K562 (cell line): ENCODE results near the gene IRGQ. TPM values are rescaled to one million over a fixed set of nuclear protein-coding genes. Genes with fewer than 3 reads are reported as not detected.

Source experiments
- ARID3B ChIP-seq: fragments of 250-450 bp; sonication (Bioruptor Pico); IDR thresholded peaks from 2 replicates; pipeline ENCODE4 v1.4.0; 2020; ENCODE audit warnings: borderline replicate concordance
- ARNT ChIP-seq, 2 experiments: fragments of 450-650 bp; IDR thresholded peaks; 2 replicates each; pipeline ENCODE4 v1.6.1; 2016; ENCODE audit warnings: mild to moderate bottlenecking in 1 of 2
- BRD4 ChIP-seq: fragments of 200-600 bp; sonication (generic); IDR thresholded peaks from 2 replicates; pipeline ENCODE4 v1.6.1; 2017; ENCODE audit warnings: inconsistent platforms
- CCAR2 ChIP-seq: fragments of 200-400 bp; formaldehyde crosslinking; IDR thresholded peaks from 2 replicates; pipeline ENCODE4 v1.6.1; 2017; ENCODE audit warnings: mild to moderate bottlenecking, low read depth, low read length
- HMBOX1 ChIP-seq: sonication (generic); IDR thresholded peaks from 2 replicates; pipeline ENCODE4 v1.6.1; 2016
- MEIS2 ChIP-seq: fragments of 450-650 bp; IDR thresholded peaks from 2 replicates; pipeline ENCODE4 v1.6.1; 2014; ENCODE audit warnings: mild to moderate bottlenecking; ENCODE audit not compliant: partially characterized antibody
- PHTF2 ChIP-seq: fragments of 250-450 bp; sonication (Bioruptor Pico); IDR thresholded peaks from 2 replicates; pipeline ENCODE4 v1.5.0; 2021; ENCODE audit warnings: mild to moderate bottlenecking
- SIRT6 ChIP-seq: IDR thresholded peaks from one replicate; pipeline ENCODE4 v1.6.1; 2012; ENCODE audit warnings: low read depth, mild to moderate bottlenecking, control low read depth, inconsistent platforms, low read length, moderate library complexity
- SMARCA4 ChIP-seq: fragments of 450-650 bp; IDR thresholded peaks from 2 replicates; pipeline ENCODE4 v1.6.1; 2016
- SMARCC2 ChIP-seq: fragments of 450-650 bp; IDR thresholded peaks from 2 replicates; pipeline ENCODE4 v1.6.1; 2017; ENCODE audit warnings: antibody characterized with exemption, moderate library complexity, mild to moderate bottlenecking, low read depth
- SPI1 ChIP-seq: IDR thresholded peaks from 2 replicates; pipeline ENCODE4 v1.6.1; 2011; ENCODE audit warnings: low read depth, low read length, control low read depth, borderline replicate concordance
- TAF9B ChIP-seq: fragments of 450-650 bp; IDR thresholded peaks from 2 replicates; pipeline ENCODE4 v1.6.1; 2018; ENCODE audit warnings: mild to moderate bottlenecking; ENCODE audit not compliant: partially characterized antibody
- YY1 ChIP-seq, 3 experiments: IDR thresholded peaks; 2 replicates each; pipeline ENCODE4 v1.6.1; 2011; ENCODE audit warnings: low read length in 2 of 3, mild to moderate bottlenecking in 2 of 3, moderate library complexity in 2 of 3, borderline replicate concordance in 1 of 3, control low read depth in 1 of 3, low read depth in 1 of 3; ENCODE audit not compliant: insufficient read depth in 3 of 3, insufficient replicate concordance in 2 of 3, control insufficient read depth in 1 of 3, insufficient read length in 1 of 3; ENCODE audit errors: extremely low read depth in 1 of 3
- ZNF253 ChIP-seq: fragments of 250-450 bp; sonication (Bioruptor Pico); conservative IDR thresholded peaks from 2 replicates; pipeline ENCODE4 v1.6.1; 2021; ENCODE audit warnings: mild to moderate bottlenecking
- ZNF778 ChIP-seq: fragments of 450-650 bp; formaldehyde crosslinking; IDR thresholded peaks from 2 replicates; pipeline ENCODE4 v1.4.0; 2020; ENCODE audit warnings: mild to moderate bottlenecking, moderate library complexity
- ZNF830 ChIP-seq: fragments of 250-450 bp; sonication (Bioruptor Pico); IDR thresholded peaks from 2 replicates; pipeline ENCODE4 v1.5.0; 2021; ENCODE audit warnings: mild to moderate bottlenecking
- polyA plus RNA-seq, 8 experiments: library from polyadenylated mRNA; depleted of rRNA in 4 of 8; stranded (reverse) in 5 of 8; unstranded in 3 of 8; fragments of >200 nt; fragmentation: Nextera tagmentation in 2 of 8; fragmentation: Illumina TruSeq in 1 of 8; extraction: Ambion mirVana in 2 of 8; extraction: Trizol in 1 of 8; gene quantifications; 2 replicates each; pipeline versions ENCODE4 v1.2.1 to v1.2.3, GENCODE V29; 2011 to 2014; ENCODE audit warnings: inconsistent platforms in 1 of 8, missing spikeins in 1 of 8
- total RNA-seq, 7 experiments: library from RNA; depleted of rRNA in 6 of 7; stranded (reverse); fragments of >200 nt in 6 of 7; fragmentation: Illumina TruSeq in 2 of 7; extraction: Trizol in 2 of 7; gene quantifications; 2 replicates each; pipeline versions ENCODE4 v1.2.1 to v1.2.3, GENCODE V29; 2011 to 2021; ENCODE audit warnings: low replicate concordance in 1 of 7
- TF ChIP-seq, protein P1 (sequence below): fragments of 450-650 bp; formaldehyde crosslinking; IDR thresholded peaks from 2 replicates; pipeline ENCODE4 v1.4.0; 2020; ENCODE audit warnings: mild to moderate bottlenecking
- TF ChIP-seq, protein P2 (sequence below), 2 experiments: IDR thresholded peaks in 1 of 2; conservative IDR thresholded peaks in 1 of 2; 2 replicates each; pipeline ENCODE4 v1.6.1; 2016; ENCODE audit warnings: low read depth in 2 of 2, mild to moderate bottlenecking in 1 of 2, missing compliant biosample characterization in 1 of 2, missing genetic modification characterization in 1 of 2, moderate library complexity in 1 of 2
- TF ChIP-seq, protein P3 (sequence below): fragments of 450-650 bp; IDR thresholded peaks from 2 replicates; pipeline ENCODE4 v1.6.1; 2018; ENCODE audit warnings: mild to moderate bottlenecking, low read depth; ENCODE audit not compliant: partially characterized antibody

Gene IRGQ
- total and polyA plus RNA-seq, 9 of the 15 experiments (the other 6 are each of a cell fraction or from before 2014, with no cell fraction given): 3.5 to 19.2 (median 7.9) TPM

DNA sequence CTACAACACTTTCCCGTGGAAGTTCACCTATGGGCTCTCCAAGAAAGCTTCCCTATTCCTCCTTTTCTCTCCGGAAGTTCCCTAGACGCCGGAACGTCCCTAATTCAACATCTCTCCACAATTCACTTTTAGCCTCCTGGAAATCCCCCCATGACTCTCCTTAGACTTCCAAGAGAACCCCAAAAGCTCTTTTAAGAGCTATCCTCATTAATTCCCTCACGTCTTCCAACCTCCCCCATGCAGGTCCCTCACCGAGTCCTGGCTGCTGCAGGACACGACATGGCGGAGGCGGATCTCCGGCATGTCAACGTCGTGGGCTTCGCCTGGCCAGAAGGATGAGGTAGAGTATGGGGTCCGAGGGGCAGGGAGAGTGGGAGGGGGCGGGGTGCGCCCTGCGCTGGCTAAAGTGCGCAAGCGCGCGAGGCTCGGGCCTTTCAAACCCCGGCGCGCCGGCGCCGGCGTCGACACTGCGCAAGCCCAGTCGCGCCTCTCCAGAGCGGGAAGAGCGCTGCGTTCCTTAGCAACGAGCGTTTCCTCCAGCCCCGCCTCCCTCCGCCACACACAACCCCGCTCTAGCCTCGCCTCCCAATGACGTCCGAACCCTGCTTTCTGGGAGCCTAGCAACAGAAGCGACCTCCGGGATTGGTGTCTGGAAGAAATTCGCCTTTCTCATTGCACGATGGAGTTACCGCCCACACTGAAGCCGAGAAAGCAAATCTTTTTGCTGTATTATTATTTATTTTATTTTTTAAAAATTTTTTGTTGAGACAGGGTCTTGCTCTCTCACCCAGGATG, 20.6 kb downstream of the IRGQ start, which contains the start of the genes PINLYP and XRCC1 (continued):
- TF ChIP-seq, protein P1, sequence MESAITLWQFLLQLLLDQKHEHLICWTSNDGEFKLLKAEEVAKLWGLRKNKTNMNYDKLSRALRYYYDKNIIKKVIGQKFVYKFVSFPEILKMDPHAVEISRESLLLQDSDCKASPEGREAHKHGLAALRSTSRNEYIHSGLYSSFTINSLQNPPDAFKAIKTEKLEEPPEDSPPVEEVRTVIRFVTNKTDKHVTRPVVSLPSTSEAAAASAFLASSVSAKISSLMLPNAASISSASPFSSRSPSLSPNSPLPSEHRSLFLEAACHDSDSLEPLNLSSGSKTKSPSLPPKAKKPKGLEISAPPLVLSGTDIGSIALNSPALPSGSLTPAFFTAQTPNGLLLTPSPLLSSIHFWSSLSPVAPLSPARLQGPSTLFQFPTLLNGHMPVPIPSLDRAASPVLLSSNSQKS: no peak
- TF ChIP-seq SIRT6 (no peak), MEIS2 (peak; percentile 91), ZNF778 (CRISPR knock-in tag) (no peak), PHTF2 (CRISPR knock-in tag) (no peak), BRD4 (no peak), CCAR2 (no peak), SMARCA4 (no peak), YY1 (IDR thresholded peaks at IDR 0.05; ENCODE audit: borderline replicate concordance in 1 of 3, control insufficient read depth in 1 of 3, extremely low read depth in 1 of 3, insufficient read depth in 3 of 3, insufficient read length in 1 of 3, insufficient replicate concordance in 2 of 3, low read depth in 1 of 3, low read length in 2 of 3) (peak in 2 of 3 experiments; percentile 26 to 62), ARNT (IDR thresholded peaks at IDR 0.05) (no peak), HMBOX1 (no peak), SMARCC2 (no peak), ARID3B (CRISPR knock-in tag) (no peak), ZNF253 (CRISPR knock-in tag) (no peak), ZNF830 (CRISPR knock-in tag) (no peak), SPI1 (no peak), TAF9B (no peak)
- TF ChIP-seq, protein P2, sequence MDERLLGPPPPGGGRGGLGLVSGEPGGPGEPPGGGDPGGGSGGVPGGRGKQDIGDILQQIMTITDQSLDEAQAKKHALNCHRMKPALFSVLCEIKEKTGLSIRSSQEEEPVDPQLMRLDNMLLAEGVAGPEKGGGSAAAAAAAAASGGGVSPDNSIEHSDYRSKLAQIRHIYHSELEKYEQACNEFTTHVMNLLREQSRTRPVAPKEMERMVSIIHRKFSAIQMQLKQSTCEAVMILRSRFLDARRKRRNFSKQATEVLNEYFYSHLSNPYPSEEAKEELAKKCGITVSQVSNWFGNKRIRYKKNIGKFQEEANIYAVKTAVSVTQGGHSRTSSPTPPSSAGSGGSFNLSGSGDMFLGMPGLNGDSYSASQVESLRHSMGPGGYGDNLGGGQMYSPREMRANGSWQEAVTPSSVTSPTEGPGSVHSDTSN (CRISPR knock-in tag; IDR thresholded peaks at IDR 0.05; ENCODE audit: low read depth): no peak
- TF ChIP-seq, protein P2 (tag; conservative IDR thresholded peaks at IDR 0.05; ENCODE audit: low read depth): no peak
- TF ChIP-seq, protein P3, sequence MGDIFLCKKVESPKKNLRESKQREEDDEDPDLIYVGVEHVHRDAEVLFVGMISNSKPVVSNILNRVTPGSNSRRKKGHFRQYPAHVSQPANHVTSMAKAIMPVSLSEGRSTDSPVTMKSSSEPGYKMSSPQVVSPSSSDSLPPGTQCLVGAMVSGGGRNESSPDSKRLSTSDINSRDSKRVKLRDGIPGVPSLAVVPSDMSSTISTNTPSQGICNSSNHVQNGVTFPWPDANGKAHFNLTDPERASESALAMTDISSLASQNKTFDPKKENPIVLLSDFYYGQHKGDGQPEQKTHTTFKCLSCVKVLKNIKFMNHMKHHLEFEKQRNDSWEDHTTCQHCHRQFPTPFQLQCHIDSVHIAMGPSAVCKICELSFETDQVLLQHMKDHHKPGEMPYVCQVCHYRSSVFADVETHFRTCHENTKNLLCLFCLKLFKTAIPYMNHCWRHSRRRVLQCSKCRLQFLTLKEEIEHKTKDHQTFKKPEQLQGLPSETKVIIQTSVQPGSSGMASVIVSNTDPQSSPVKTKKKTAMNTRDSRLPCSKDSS: no peak
